Activated CD8-positive, alpha-beta T cell treated with anti-CD3 and anti-CD28 coated beads for 36 hours (primary cell): ENCODE data around the gene HMX2. TPM values are rescaled to one million over a fixed set of nuclear protein-coding genes. Genes with fewer than 3 reads are reported as not detected.

Source experiments
- ATAC-seq: fragments of 200-7000 bp; cut with Tn5 transposase; one replicate; pipeline ENCODE4 v1.10.0; 2021; ENCODE audit warnings: mild to moderate bottlenecking, moderate library complexity
- CTCF ChIA-PET: fragments of 350-600 bp; sonication (Branson Sonifier 250); formaldehyde crosslinking; loops from one replicate; lab custom pipeline; 2021; ENCODE audit warnings: antibody characterized with exemption; lab: Charles Lee
- POLR2A ChIA-PET: fragments of 350-600 bp; sonication (Branson Sonifier 250); formaldehyde crosslinking; loops from one replicate; lab custom pipeline; 2021; ENCODE audit warnings: antibody characterized with exemption; lab: Charles Lee
- DNase-seq: peaks from one replicate; pipeline ENCODE4 v3.0.0-alpha.2; 2020
- H3K27ac Mint-ChIP-seq: one replicate; pipeline ENCODE4 v1.8.0; 2021; ENCODE audit warnings: mild to moderate bottlenecking, mixed read lengths
- H3K27me3 Mint-ChIP-seq: one replicate; pipeline ENCODE4 v1.8.0; 2021; ENCODE audit warnings: mixed read lengths
- H3K36me3 Mint-ChIP-seq: one replicate; pipeline ENCODE4 v1.8.0; 2021; ENCODE audit warnings: low read depth, mixed read lengths
- H3K4me1 Mint-ChIP-seq: one replicate; pipeline ENCODE4 v1.8.0; 2021; ENCODE audit warnings: low read depth, mixed read lengths
- H3K4me3 Mint-ChIP-seq: one replicate; pipeline ENCODE4 v1.8.0; 2021; ENCODE audit warnings: mild to moderate bottlenecking, moderate library complexity, mixed read lengths
- H3K9me3 Mint-ChIP-seq: one replicate; pipeline ENCODE4 v1.8.0; 2021; ENCODE audit warnings: mixed read lengths
- CTCF ChIP-seq: fragments of 200-600 bp; IDR thresholded peaks from one replicate; pipeline ENCODE4 v1.8.0; 2022; ENCODE audit warnings: antibody characterized with exemption, mild to moderate bottlenecking
- intact Hi-C: fragments of 100-400 bp; cut with micrococcal nuclease; formaldehyde crosslinking; loops from one replicate; pipeline ENCODE4 v1.10.0; 2022
- total RNA-seq, 2 experiments: library from RNA; stranded (reverse); gene quantifications; one replicate each; pipeline ENCODE4 v1.2.3, GENCODE V29; 2021

HMX2 gene
- total RNA-seq, 2 experiments from 2014 or later, result 0.43 to 0.90 TPM

GRCh38 chr10:123156078-123156477 is 8.1 kb downstream of the HMX2 start:
- no peak for TF ChIP-seq CTCF
- ATAC-seq (no peak), DNase-seq (no peak)
- Mint-ChIP-seq H3K36me3 (peaks cover 61% of the 10 kb centered on the region), H3K27ac (peak overlapping the region; percentile 69), H3K4me3 (peak overlapping the region; percentile 93), H3K9me3 (peaks cover 1% of the 10 kb centered on the region), H3K27me3 (peaks cover 8% of the 10 kb centered on the region), H3K4me1 (peaks cover 71% of the 10 kb centered on the region)
- CTCF ChIA-PET, result interaction anchor here (0.8 kb wide), 1 partner anchor 11 kb away, joined by 3 read pairs; no protein-coding TSS in a partner anchor
- intact Hi-C loops, result loop anchor here (10.0 kb wide), 1 partner anchor 781 kb away; the partner anchor contains the start of gene PLEKHA1
- POLR2A ChIA-PET, result interaction anchor here (0.6 to 1.4 kb wide), 2 partner anchors 11 to 1374 kb away, joined by 3 read pairs; no protein-coding TSS in a partner anchor

- Mint-ChIP-seq H3K36me3 (peaks cover 69% of the 10 kb centered on the region), H3K27ac (peak overlapping the region; percentile 30), H3K27me3 (no peaks in the 10 kb centered on the region), H3K9me3 (peaks cover 1% of the 10 kb centered on the region), H3K4me3 (peak overlapping the region; percentile 93), H3K4me1 (peaks cover 70% of the 10 kb centered on the region)
- ATAC-seq (no peak), DNase-seq (no peak)
- ChIA-PET POLR2A (no interaction called here), CTCF (no interaction called here)
- TF ChIP-seq CTCF, result no peak
- intact Hi-C loops, result loop anchor here (10.0 kb wide), 1 partner anchor 782 kb away; the partner anchor contains the start of gene PLEKHA1
Measured at GRCh38 chr10:123157210-123157609, 9.3 kb downstream of the HMX2 start.

GRCh38 chr10:123158682-123159081 is 10.7 kb downstream of the HMX2 start:
- Mint-ChIP-seq H3K4me3 (peak overlapping the region; percentile 93), H3K9me3 (peaks cover 1% of the 10 kb centered on the region), H3K27me3 (no peaks in the 10 kb centered on the region), H3K36me3 (peaks cover 81% of the 10 kb centered on the region), H3K27ac (peak overlapping the region; percentile 63), H3K4me1 (peaks cover 69% of the 10 kb centered on the region)
- CTCF ChIA-PET, result interaction anchor here (1.7 to 2.2 kb wide), 2 partner anchors 8 to 25 kb away, joined by 5 to 10 read pairs; no protein-coding TSS in a partner anchor
- POLR2A ChIA-PET, result interaction anchor here (1.1 kb wide), 1 partner anchor 150 kb away, joined by 3 read pairs; the partner anchor contains the start of genes ACADSB and IKZF5
- no peak for DNase-seq
- TF ChIP-seq CTCF, result no peak
- no peak for ATAC-seq
- intact Hi-C loops, result loop anchor here (10.0 kb wide), 1 partner anchor 784 kb away; the partner anchor contains the start of gene PLEKHA1

- H3K9me3 Mint-ChIP-seq, result peaks cover 1% of the 10 kb centered on the region
- peaks cover 81% of the 10 kb centered on the region for H3K36me3 Mint-ChIP-seq
- POLR2A ChIA-PET, result interaction anchor here (0.7 kb wide), 1 partner anchor 127 kb away, joined by 3 read pairs; no protein-coding TSS in a partner anchor
- CTCF ChIA-PET, result interaction anchor here (1.3 to 2.2 kb wide), 2 partner anchors 13 to 26 kb away, joined by 3 to 10 read pairs; no protein-coding TSS in a partner anchor
- ATAC-seq (peak; percentile 91), DNase-seq (peak; percentile 57)
- H3K27me3 Mint-ChIP-seq, result no peaks in the 10 kb centered on the region
- intact Hi-C loops, result no loop called here
- H3K4me3 Mint-ChIP-seq, result peak overlapping the region; percentile 52
- no peak for TF ChIP-seq CTCF
- peaks cover 72% of the 10 kb centered on the region for H3K4me1 Mint-ChIP-seq
- peak overlapping the region; percentile 89 for H3K27ac Mint-ChIP-seq
Measured at GRCh38 chr10:123160311-123160980, 12.5 kb downstream of the HMX2 start.

GRCh38 chr10:123164319-123164718 is 16.4 kb downstream of the HMX2 start:
- Mint-ChIP-seq H3K27me3 (no peaks in the 10 kb centered on the region), H3K36me3 (peaks cover 71% of the 10 kb centered on the region), H3K4me1 (peaks cover 41% of the 10 kb centered on the region), H3K4me3 (no peak overlapping the region), H3K9me3 (no peaks in the 10 kb centered on the region), H3K27ac (no peak overlapping the region)
- DNase-seq, result no peak
- no peak for ATAC-seq
- ChIA-PET CTCF (no interaction called here), POLR2A (no interaction called here)
- TF ChIP-seq CTCF, result no peak
- intact Hi-C loops, result no loop called here
